ENCODE measurements around the gene NUP210.

NUP210 gene

GRCh38 chr3:13314877-13315276 lies 105.2 kb downstream of the NUP210 start:
- H3K4me1 ChIP-seq (ENCODE audit: insufficient read depth, low read length, poor library complexity, severe bottlenecking): peaks cover 11% of the 10 kb centered on the region
- TF ChIP-seq CTCF (conservative IDR thresholded peaks at IDR 0.05; ENCODE audit: low read length) (no peak), EZH2phosphoT487 (IDR thresholded peaks at IDR 0.05; ENCODE audit: borderline replicate concordance) (no peak)
- no peaks in the 10 kb centered on the region for H3K9me2 ChIP-seq (replicated peaks; ENCODE audit: low read depth, low read length)
- H3K79me2 ChIP-seq (ENCODE audit: insufficient read depth, low read length): no peaks in the 10 kb centered on the region
- H4K20me1 ChIP-seq (ENCODE audit: insufficient read depth, low read length, poor library complexity, severe bottlenecking): no peaks in the 10 kb centered on the region
- H3K9ac ChIP-seq (ENCODE audit: low read depth, low read length, poor library complexity, severe bottlenecking): no peak overlapping the region
- H3K4me2 ChIP-seq (ENCODE audit: low read depth, low read length, poor library complexity, severe bottlenecking): peak overlapping the region; percentile 40
- H3K9me3 ChIP-seq (ENCODE audit: insufficient read depth, low read depth, low read length): no peaks in the 10 kb centered on the region
- H3F3A ChIP-seq (ENCODE audit: low read depth): no peaks in the 10 kb centered on the region
- H3K4me3 ChIP-seq (ENCODE audit: low read length, poor library complexity, severe bottlenecking): no peak overlapping the region
- peaks cover 55% of the 10 kb centered on the region; the same call in 1 of the 2 replicates for H3K36me3 ChIP-seq (ENCODE audit: insufficient read depth, low read length)
- H3K27me3 ChIP-seq (ENCODE audit: insufficient read depth, low read length, poor library complexity, severe bottlenecking): no peaks in the 10 kb centered on the region
- no peak overlapping the region for H2AFZ ChIP-seq (ENCODE audit: low read length)

- no peak overlapping the region for H2AFZ ChIP-seq (ENCODE audit: low read length)
- H3K9ac ChIP-seq (ENCODE audit: low read depth, low read length, poor library complexity, severe bottlenecking): no peak overlapping the region
- no peak overlapping the region for H3K4me3 ChIP-seq (ENCODE audit: low read length, poor library complexity, severe bottlenecking)
- H3K36me3 ChIP-seq (ENCODE audit: insufficient read depth, low read length): peaks cover 45% of the 10 kb centered on the region; the same call in 1 of the 2 replicates
- TF ChIP-seq EZH2phosphoT487 (IDR thresholded peaks at IDR 0.05; ENCODE audit: borderline replicate concordance) (no peak), CTCF (conservative IDR thresholded peaks at IDR 0.05; ENCODE audit: low read length) (no peak)
- H3K4me2 ChIP-seq (ENCODE audit: low read depth, low read length, poor library complexity, severe bottlenecking): no peak overlapping the region
- H3K27me3 ChIP-seq (ENCODE audit: insufficient read depth, low read length, poor library complexity, severe bottlenecking): no peaks in the 10 kb centered on the region
- no peaks in the 10 kb centered on the region for H3F3A ChIP-seq (ENCODE audit: low read depth)
- H3K9me2 ChIP-seq (replicated peaks; ENCODE audit: low read depth, low read length): no peaks in the 10 kb centered on the region
- no peaks in the 10 kb centered on the region for H3K79me2 ChIP-seq (ENCODE audit: insufficient read depth, low read length)
- no peaks in the 10 kb centered on the region for H3K9me3 ChIP-seq (ENCODE audit: insufficient read depth, low read depth, low read length)
- H3K4me1 ChIP-seq (ENCODE audit: insufficient read depth, low read length, poor library complexity, severe bottlenecking): peaks cover 11% of the 10 kb centered on the region
- H4K20me1 ChIP-seq (ENCODE audit: insufficient read depth, low read length, poor library complexity, severe bottlenecking): no peaks in the 10 kb centered on the region
Observed at GRCh38 chr3:13313813-13314212, 106.3 kb downstream of the NUP210 start.

GRCh38 chr3:13309004-13309403 lies 111.1 kb downstream of the NUP210 start:
- Histone ChIP-seq H3K36me3 (ENCODE audit: insufficient read depth, low read length) (peaks cover under 1% of the 10 kb centered on the region; the same call in 1 of the 2 replicates), H3K9ac (ENCODE audit: low read depth, low read length, poor library complexity, severe bottlenecking) (no peak overlapping the region), H3K9me2 (replicated peaks; ENCODE audit: low read depth, low read length) (no peaks in the 10 kb centered on the region), H3K79me2 (ENCODE audit: insufficient read depth, low read length) (no peaks in the 10 kb centered on the region), H2AFZ (ENCODE audit: low read length) (no peak overlapping the region), H3K27me3 (ENCODE audit: insufficient read depth, low read length, poor library complexity, severe bottlenecking) (no peaks in the 10 kb centered on the region), H3K4me2 (ENCODE audit: low read depth, low read length, poor library complexity, severe bottlenecking) (no peak overlapping the region), H4K20me1 (ENCODE audit: insufficient read depth, low read length, poor library complexity, severe bottlenecking) (no peaks in the 10 kb centered on the region), H3K4me3 (ENCODE audit: low read length, poor library complexity, severe bottlenecking) (no peak overlapping the region), H3F3A (ENCODE audit: low read depth) (no peaks in the 10 kb centered on the region), H3K9me3 (ENCODE audit: insufficient read depth, low read depth, low read length) (no peaks in the 10 kb centered on the region), H3K4me1 (ENCODE audit: insufficient read depth, low read length, poor library complexity, severe bottlenecking) (no peaks in the 10 kb centered on the region)
- TF ChIP-seq CTCF (conservative IDR thresholded peaks at IDR 0.05; ENCODE audit: low read length): no peak
- TF ChIP-seq EZH2phosphoT487 (IDR thresholded peaks at IDR 0.05; ENCODE audit: borderline replicate concordance): no peak
